K562 (cell line): ENCODE measurements around the gene DKK3. TPM values are rescaled to one million over a fixed set of nuclear protein-coding genes. Genes with fewer than 3 reads are reported as not detected.

Experiments used
- ATAC-seq: fragments of 200-7000 bp; cut with Tn5 transposase; 3 replicates; pipeline ENCODE4 v1.9.1; 2020; ENCODE audit warnings: moderate library complexity
- BruUV-seq: library from RNA; stranded (reverse); fragments of 400-500 nt; replicated peaks from 2 replicates; lab custom pipeline; 2021; lab: Mats Ljungman, UMichigan
- CTCF ChIA-PET: fragments of 300-600 bp; formaldehyde crosslinking; extraction: SDS; loops from one replicate; lab custom pipeline; 2021; ENCODE audit warnings: low intra/inter-chr PET ratio; lab: Yijun Ruan, JAX
- POLR2A ChIA-PET: fragments of 300-600, 350-650 bp; sonication (Branson Sonifier 250); formaldehyde crosslinking; extraction: SDS; loops from one replicate; lab custom pipeline; 2021; ENCODE audit warnings: antibody characterized with exemption, inconsistent platforms; lab: Yijun Ruan, JAX
- DNase-seq, 4 experiments: peaks; one replicate each; pipeline versions ENCODE4 v3.0.0 to v3.0.0-alpha.2; 2011 to 2018; ENCODE audit warnings: low spot score in 3 of 4, mixed read lengths in 3 of 4; ENCODE audit errors: extremely low read depth in 1 of 4
- FAIRE-seq: peaks from 2 replicates; lab custom pipeline; 2011; peaks lifted over from hg19 to GRCh38; lab: Jason Lieb, UNC
- H2AFZ ChIP-seq: 2 replicates; pipeline ENCODE4 v1.6.0; 2011; ENCODE audit warnings: low read depth, low read length, control low read depth, inconsistent platforms
- H3K27ac ChIP-seq: fragments of 200-600 bp; 3 replicates; pipeline ENCODE4 v1.8.0; 2011; ENCODE audit warnings: low read depth, mild to moderate bottlenecking, control low read depth, inconsistent platforms, low read length, moderate library complexity, mixed read lengths; ENCODE audit errors: extremely low read depth
- H3K27me3 ChIP-seq, 2 experiments: fragments of 300-600 bp in 1 of 2; 2 replicates in 1 of 2; 3 replicates in 1 of 2; pipeline versions ENCODE4 v1.6.0 to v1.8.0; 2011; ENCODE audit warnings: inconsistent platforms in 2 of 2, low read length in 2 of 2, mild to moderate bottlenecking in 1 of 2, mixed read lengths in 1 of 2, moderate library complexity in 1 of 2; ENCODE audit not compliant: control insufficient read depth in 2 of 2, insufficient read depth in 2 of 2
- H3K36me3 ChIP-seq: fragments of 300-600 bp; 3 replicates; pipeline ENCODE4 v1.8.0; 2011; ENCODE audit warnings: mild to moderate bottlenecking, low read length, inconsistent platforms; ENCODE audit not compliant: control insufficient read depth, insufficient read depth
- H3K4me1 ChIP-seq, 2 experiments: fragments of 200-600 bp in 1 of 2; replicated peaks in 1 of 2; 2 replicates in 1 of 2; 3 replicates in 1 of 2; pipeline versions ENCODE4 v1.5.1 to v1.8.0; 2011; ENCODE audit warnings: inconsistent platforms in 2 of 2, low read length in 2 of 2, mild to moderate bottlenecking in 1 of 2, mixed read lengths in 1 of 2, moderate library complexity in 1 of 2; ENCODE audit not compliant: control insufficient read depth in 2 of 2, insufficient read depth in 2 of 2
- H3K4me2 ChIP-seq: 2 replicates; pipeline ENCODE4 v1.6.1; 2011; ENCODE audit warnings: low read length, control low read depth, inconsistent platforms, mixed read lengths; ENCODE audit not compliant: insufficient read depth
- H3K4me3 ChIP-seq: fragments of 200-600 bp; sonication (generic), shearing (Covaris generic); 2 replicates; pipeline ENCODE4 v1.5.1; 2016; ENCODE audit warnings: control low read depth, inconsistent platforms
- H3K79me2 ChIP-seq: fragments of 200-600 bp; 3 replicates; pipeline ENCODE4 v1.8.0; 2011; ENCODE audit warnings: low read length, inconsistent platforms; ENCODE audit not compliant: control insufficient read depth, insufficient read depth
- H3K9ac ChIP-seq, 2 experiments: 2 replicates each; pipeline versions ENCODE4 v1.6.0 to v1.6.1; 2011; ENCODE audit warnings: low read depth in 2 of 2, low read length in 2 of 2, control low read depth in 1 of 2, inconsistent platforms in 1 of 2, mild to moderate bottlenecking in 1 of 2, mixed read lengths in 1 of 2; ENCODE audit not compliant: insufficient read depth in 1 of 2
- H3K9me1 ChIP-seq: one replicate; pipeline ENCODE4 v1.6.0; 2011; ENCODE audit warnings: inconsistent platforms, mild to moderate bottlenecking, low read length, moderate library complexity; ENCODE audit not compliant: control insufficient read depth, insufficient read depth
- H3K9me3 ChIP-seq: replicated peaks from 2 replicates; pipeline ENCODE4 v1.5.1; 2011; ENCODE audit warnings: low read depth, low read length, inconsistent platforms; ENCODE audit not compliant: control insufficient read depth, insufficient read depth
- H4K20me1 ChIP-seq: replicated peaks from 2 replicates; pipeline ENCODE4 v1.6.1; 2011; ENCODE audit warnings: low read length, inconsistent platforms, mixed read lengths; ENCODE audit not compliant: control insufficient read depth, insufficient read depth
- JUND ChIP-seq, 2 experiments: IDR thresholded peaks; 2 replicates in 1 of 2; 3 replicates in 1 of 2; pipeline ENCODE4 v1.6.1; 2011; ENCODE audit warnings: borderline replicate concordance in 2 of 2, low read depth in 2 of 2, low read length in 2 of 2, improper control_type of control experiment in 1 of 2, missing biosample characterization in 1 of 2, missing genetic modification characterization in 1 of 2, missing genetic modification reagents in 1 of 2
- SMARCB1 ChIP-seq: IDR thresholded peaks from 2 replicates; pipeline ENCODE4 v1.6.1; 2011; ENCODE audit warnings: improper control_type of control experiment, low read depth; ENCODE audit not compliant: insufficient read length
- SUPT5H ChIP-seq: fragments of 450-650 bp; IDR thresholded peaks from 2 replicates; pipeline ENCODE4 v1.6.1; 2016
- THRAP3 ChIP-seq: fragments of 450-650 bp; IDR thresholded peaks from 2 replicates; pipeline ENCODE4 v1.6.1; 2016; ENCODE audit warnings: mild to moderate bottlenecking, inconsistent platforms, borderline replicate concordance
- WGBS: fragments of 100-300 bp; shearing (Covaris generic); methylation state at CpG from one replicate; pipeline ENCODE4 v1.1.6; 2016; ENCODE audit warnings: low coverage, mixed read lengths; ENCODE audit not compliant: insufficient coverage; ENCODE audit errors: missing lambda C conversion rate; 5-methylcytosine and 5-hydroxymethylcytosine counted together
- in situ Hi-C: fragments of 300-500 bp; cut with MboI; formaldehyde crosslinking; loops from 4 replicates; pipeline ENCODE4 v1.15.0; 2018; ENCODE audit warnings: inconsistent platforms, mixed read lengths
- intact Hi-C: fragments of 100-400 bp; cut with micrococcal nuclease; formaldehyde crosslinking; loops from 2 replicates; pipeline ENCODE4 v1.14.2; 2022
- polyA plus RNA-seq, 8 experiments: library from polyadenylated mRNA; depleted of rRNA in 4 of 8; stranded (reverse) in 5 of 8; unstranded in 3 of 8; fragments of >200 nt; fragmentation: Nextera tagmentation in 2 of 8; fragmentation: Illumina TruSeq in 1 of 8; extraction: Ambion mirVana in 2 of 8; extraction: Trizol in 1 of 8; gene quantifications; 2 replicates each; pipeline versions ENCODE4 v1.2.1 to v1.2.3, GENCODE V29; 2011 to 2014; ENCODE audit warnings: inconsistent platforms in 1 of 8, missing spikeins in 1 of 8
- total RNA-seq, 7 experiments: library from RNA; depleted of rRNA in 6 of 7; stranded (reverse); fragments of >200 nt in 6 of 7; fragmentation: Illumina TruSeq in 2 of 7; extraction: Trizol in 2 of 7; gene quantifications; 2 replicates each; pipeline versions ENCODE4 v1.2.1 to v1.2.3, GENCODE V29; 2011 to 2021; ENCODE audit warnings: low replicate concordance in 1 of 7
- TF ChIP-seq, protein P1 (sequence below): fragments of 450-650 bp; formaldehyde crosslinking; IDR thresholded peaks from 2 replicates; pipeline ENCODE4 v1.4.0; 2020; ENCODE audit warnings: mild to moderate bottlenecking, mixed read lengths
- TF ChIP-seq, protein P2 (sequence below), 2 experiments: fragments of 450-650 bp; IDR thresholded peaks; 2 replicates each; pipeline ENCODE4 v1.6.1; 2016; ENCODE audit warnings: mild to moderate bottlenecking in 2 of 2, borderline replicate concordance in 1 of 2, low read depth in 1 of 2, moderate library complexity in 1 of 2
- TF ChIP-seq, protein P3 (sequence below): fragments of 150-350 bp; conservative IDR thresholded peaks from 2 replicates; pipeline ENCODE4 v1.6.1; 2014; ENCODE audit warnings: low read length

DKK3 gene
- total and polyA plus RNA-seq, 9 of the 15 experiments (the other 6 are each of a cell fraction or from before 2014, with no cell fraction given), result 0.14 to 0.85 (median 0.38) TPM; not detected in 6

DNA sequence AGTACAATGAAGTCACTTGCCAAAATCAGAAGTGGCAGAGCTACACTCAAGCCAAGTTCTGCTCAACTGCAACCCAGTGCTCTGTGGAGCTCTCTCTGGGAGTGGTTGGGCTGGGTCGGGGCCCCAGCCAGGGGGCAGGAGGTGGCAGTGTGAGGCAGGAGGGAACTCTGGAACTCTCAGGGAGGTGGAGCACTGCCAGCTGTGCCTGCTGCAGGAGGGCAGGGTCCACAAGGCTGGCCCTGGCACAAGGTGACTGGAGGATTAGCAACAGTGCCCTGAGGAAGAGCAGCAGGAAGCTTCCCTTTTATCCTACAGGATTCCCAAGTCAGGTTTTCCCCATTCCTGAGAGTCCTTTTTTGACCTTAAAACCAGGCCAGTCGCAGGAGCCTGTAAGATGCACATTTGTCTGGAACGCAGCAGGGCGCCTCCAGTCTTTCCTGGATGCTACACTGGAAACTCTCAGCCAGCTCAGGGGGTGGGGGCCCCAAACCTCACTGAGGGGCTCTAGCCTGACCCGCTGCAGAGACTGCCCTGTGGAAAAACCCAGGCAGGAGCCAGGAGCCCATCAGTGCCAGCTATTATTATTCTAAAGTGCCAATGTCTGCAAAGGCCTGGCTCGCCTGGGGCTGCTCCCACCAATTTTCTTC, 31.8 kb downstream of the DKK3 start:
- in situ Hi-C loops (no loop called here), intact Hi-C loops (no loop called here)
- no peaks in the 10 kb centered on the region for H4K20me1 ChIP-seq
- H3K4me2 ChIP-seq, result no peak overlapping the region
- peaks cover 0 to 4% of the 10 kb centered on the region in 2 experiments; a peak in 3 of 5 replicates for H3K4me1 ChIP-seq
- no peak overlapping the region for H3K4me3 ChIP-seq
- H3K9me1 ChIP-seq, result no peaks in the 10 kb centered on the region
- H2AFZ ChIP-seq, result no peak overlapping the region
- no peak overlapping the region for H3K27ac ChIP-seq
- BruUV-seq, result no TSS peak
- H3K79me2 ChIP-seq, result no peaks in the 10 kb centered on the region
- H3K9ac ChIP-seq, result peak overlapping the region in 1 of 2 experiments; percentile 43; a peak in 1 of 4 replicates
- peaks cover 14 to 68% of the 10 kb centered on the region in 2 experiments; a peak in 4 of 5 replicates for H3K27me3 ChIP-seq
- FAIRE-seq (no peak), ATAC-seq (no peak), DNase-seq (no peak)
- POLR2A ChIA-PET, result interaction anchor here (0.6 to 0.8 kb wide), 2 partner anchors 165 to 589 kb away, joined by 3 read pairs; no protein-coding TSS in a partner anchor
- H3K36me3 ChIP-seq, result no peaks in the 10 kb centered on the region
- 0 out of 2 replicates have a peak, but pooled peaks cover 1% of the 10 kb centered on the region for H3K9me3 ChIP-seq
- WGBS, result 8% methylated on average over 5 of the region's 6 CpGs
- CTCF ChIA-PET, result no interaction called here
- TF ChIP-seq, protein P1, sequence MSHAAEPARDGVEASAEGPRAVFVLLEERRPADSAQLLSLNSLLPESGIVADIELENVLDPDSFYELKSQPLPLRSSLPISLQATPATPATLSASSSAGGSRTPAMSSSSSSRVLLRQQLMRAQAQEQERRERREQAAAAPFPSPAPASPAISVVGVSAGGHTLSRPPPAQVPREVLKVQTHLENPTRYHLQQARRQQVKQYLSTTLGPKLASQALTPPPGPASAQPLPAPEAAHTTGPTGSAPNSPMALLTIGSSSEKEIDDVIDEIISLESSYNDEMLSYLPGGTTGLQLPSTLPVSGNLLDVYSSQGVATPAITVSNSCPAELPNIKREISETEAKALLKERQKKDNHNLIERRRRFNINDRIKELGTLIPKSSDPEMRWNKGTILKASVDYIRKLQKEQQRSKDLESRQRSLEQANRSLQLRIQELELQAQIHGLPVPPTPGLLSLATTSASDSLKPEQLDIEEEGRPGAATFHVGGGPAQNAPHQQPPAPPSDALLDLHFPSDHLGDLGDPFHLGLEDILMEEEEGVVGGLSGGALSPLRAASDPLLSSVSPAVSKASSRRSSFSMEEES, result no peak
- TF ChIP-seq JUND (IDR thresholded peaks at IDR 0.05; ENCODE audit: borderline replicate concordance, low read depth, low read length), result no peak
- no peak for TF ChIP-seq JUND (tag; IDR thresholded peaks at IDR 0.05; ENCODE audit: borderline replicate concordance, low read depth, low read length)
- TF ChIP-seq SUPT5H, result no peak
- TF ChIP-seq, protein P2, sequence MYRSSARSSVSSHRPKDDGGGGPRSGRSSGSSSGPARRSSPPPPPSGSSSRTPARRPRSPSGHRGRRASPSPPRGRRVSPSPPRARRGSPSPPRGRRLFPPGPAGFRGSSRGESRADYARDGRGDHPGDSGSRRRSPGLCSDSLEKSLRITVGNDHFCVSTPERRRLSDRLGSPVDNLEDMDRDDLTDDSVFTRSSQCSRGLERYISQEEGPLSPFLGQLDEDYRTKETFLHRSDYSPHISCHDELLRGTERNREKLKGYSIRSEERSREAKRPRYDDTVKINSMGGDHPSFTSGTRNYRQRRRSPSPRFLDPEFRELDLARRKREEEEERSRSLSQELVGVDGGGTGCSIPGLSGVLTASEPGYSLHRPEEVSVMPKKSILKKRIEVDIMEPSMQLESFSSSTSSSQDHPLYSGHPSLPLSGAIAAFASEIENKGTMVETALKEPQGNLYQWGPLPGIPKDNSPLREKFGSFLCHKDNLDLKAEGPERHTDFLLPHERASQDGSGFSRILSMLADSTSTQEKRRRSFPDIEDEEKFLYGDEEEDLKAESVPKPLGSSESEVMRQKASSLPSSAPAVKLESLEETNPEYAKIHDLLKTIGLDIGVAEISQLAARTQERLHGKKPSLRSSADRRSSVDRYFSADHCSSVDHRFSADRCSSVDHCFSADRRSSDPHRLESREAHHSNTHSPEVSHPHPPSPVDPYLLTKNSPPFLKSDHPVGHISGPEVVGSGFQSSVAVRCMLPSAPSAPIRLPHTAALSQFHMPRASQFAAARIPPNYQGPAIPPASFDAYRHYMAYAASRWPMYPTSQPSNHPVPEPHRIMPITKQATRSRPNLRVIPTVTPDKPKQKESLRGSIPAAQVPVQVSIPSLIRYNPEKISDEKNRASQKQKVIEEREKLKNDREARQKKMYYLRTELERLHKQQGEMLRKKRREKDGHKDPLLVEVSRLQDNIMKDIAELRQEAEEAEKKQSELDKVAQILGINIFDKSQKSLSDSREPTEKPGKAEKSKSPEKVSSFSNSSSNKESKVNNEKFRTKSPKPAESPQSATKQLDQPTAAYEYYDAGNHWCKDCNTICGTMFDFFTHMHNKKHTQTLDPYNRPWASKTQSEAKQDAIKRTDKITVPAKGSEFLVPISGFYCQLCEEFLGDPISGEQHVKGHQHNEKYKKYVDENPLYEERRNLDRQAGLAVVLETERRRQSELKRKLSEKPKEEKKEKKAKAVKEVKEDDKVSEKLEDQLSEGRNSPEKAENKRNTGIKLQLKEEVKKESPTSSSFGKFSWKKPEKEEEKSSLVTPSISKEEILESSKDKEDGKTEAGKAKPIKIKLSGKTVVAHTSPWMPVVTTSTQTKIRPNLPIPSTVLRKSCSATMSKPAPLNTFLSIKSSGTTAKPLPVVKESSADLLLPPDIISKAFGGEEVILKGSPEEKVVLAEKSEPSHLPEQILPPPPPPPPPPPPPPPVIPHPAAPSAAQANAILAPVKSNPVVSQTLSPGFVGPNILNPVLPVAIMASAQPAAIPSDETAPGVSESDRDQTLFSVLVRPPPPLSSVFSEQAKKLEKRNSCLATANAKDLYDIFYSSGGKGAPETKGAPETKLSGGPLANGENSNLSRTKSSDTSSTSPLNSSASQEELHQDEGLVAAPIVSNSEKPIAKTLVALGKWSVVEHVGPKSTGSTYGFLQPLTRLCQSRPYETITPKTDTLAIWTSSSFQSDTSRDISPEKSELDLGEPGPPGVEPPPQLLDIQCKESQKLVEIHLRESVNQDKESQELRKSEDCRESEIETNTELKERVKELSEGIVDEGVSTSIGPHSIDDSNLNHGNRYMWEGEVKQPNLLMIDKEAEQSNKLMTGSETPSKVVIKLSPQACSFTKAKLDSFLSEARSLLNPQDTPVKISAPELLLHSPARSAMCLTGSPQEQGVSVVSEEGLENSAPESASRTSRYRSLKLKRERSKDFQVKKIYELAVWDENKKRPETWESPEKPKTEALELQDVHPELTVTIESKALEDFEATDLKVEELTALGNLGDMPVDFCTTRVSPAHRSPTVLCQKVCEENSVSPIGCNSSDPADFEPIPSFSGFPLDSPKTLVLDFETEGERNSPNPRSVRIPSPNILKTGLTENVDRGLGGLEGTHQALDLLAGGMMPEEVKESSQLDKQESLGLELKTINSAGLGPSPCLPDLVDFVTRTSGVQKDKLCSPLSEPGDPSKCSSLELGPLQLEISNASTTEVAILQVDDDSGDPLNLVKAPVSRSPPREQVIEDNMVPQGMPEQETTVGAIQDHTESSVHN (IDR thresholded peaks at IDR 0.05; ENCODE audit: borderline replicate concordance in 1 of 2, low read depth in 1 of 2), result no peak
- TF ChIP-seq, protein P3, sequence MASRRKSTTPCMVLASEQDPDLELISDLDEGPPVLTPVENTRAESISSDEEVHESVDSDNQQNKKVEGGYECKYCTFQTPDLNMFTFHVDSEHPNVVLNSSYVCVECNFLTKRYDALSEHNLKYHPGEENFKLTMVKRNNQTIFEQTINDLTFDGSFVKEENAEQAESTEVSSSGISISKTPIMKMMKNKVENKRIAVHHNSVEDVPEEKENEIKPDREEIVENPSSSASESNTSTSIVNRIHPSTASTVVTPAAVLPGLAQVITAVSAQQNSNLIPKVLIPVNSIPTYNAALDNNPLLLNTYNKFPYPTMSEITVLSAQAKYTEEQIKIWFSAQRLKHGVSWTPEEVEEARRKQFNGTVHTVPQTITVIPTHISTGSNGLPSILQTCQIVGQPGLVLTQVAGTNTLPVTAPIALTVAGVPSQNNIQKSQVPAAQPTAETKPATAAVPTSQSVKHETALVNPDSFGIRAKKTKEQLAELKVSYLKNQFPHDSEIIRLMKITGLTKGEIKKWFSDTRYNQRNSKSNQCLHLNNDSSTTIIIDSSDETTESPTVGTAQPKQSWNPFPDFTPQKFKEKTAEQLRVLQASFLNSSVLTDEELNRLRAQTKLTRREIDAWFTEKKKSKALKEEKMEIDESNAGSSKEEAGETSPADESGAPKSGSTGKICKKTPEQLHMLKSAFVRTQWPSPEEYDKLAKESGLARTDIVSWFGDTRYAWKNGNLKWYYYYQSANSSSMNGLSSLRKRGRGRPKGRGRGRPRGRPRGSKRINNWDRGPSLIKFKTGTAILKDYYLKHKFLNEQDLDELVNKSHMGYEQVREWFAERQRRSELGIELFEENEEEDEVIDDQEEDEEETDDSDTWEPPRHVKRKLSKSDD, result no peak
- no peak for TF ChIP-seq THRAP3
- no peak for TF ChIP-seq SMARCB1
